GM12865 (cell line): ENCODE results near the gene WASL.

ENCODE experiments used
- DNase-seq: peaks from one replicate; pipeline ENCODE4 v3.0.0; 2010; ENCODE audit warnings: low read depth
- H3K4me3 ChIP-seq: 2 replicates; pipeline ENCODE4 v1.5.1; 2011; ENCODE audit warnings: mild to moderate bottlenecking, low read depth, low read length, control low read depth
- TF ChIP-seq, protein P1 (sequence below): IDR thresholded peaks from 2 replicates; pipeline ENCODE4 v1.5.1; 2011; ENCODE audit warnings: low read length, control low read depth, low read depth, inconsistent platforms; ENCODE audit not compliant: insufficient read depth; ENCODE audit errors: missing control alignments

WASL gene

DNA sequence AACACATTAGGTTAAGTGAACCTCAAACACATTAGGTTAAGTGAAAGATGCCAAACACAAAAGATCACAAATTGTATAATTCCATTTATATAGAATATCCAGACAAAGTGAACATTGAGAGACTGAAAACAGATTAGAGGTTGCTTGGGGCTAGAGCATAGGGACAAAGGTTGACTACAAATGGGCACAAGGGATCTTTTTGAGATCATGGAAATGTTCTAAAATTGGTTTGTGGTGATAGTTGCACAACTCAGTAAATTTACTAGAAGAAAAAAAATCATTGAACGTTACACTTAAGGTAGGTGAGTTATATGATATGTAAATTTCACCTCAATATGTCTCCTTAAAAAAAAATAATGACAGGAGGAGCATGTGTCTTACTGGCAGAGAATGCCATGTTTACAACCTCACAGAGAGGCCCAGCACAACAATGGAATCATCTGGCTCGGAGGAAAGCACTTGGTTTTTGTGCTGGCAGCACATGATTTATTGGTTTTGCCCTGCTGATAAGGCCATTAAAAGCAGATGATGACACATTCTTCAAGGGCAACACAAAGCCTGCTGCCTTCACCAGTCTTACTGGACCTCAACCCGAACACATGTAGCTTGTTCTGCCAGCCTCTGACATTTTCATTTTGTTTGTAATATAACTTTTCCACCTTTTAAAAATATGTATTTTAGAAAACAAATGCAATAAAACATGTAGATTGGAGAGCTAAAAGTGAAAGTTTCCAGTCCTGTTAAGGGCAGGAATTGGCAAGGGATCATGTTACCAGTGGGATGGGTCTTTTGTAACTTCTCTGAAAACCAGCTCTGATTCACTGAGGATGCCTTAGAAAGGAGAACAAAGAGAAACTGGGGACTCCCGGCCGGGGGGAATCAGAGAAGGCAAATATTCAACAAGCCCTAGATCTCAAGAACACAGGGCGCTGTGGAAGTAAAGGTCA lies 105.0 kb downstream of the WASL start:
- H3K4me3 ChIP-seq, result no peak overlapping the region
- TF ChIP-seq, protein P1, sequence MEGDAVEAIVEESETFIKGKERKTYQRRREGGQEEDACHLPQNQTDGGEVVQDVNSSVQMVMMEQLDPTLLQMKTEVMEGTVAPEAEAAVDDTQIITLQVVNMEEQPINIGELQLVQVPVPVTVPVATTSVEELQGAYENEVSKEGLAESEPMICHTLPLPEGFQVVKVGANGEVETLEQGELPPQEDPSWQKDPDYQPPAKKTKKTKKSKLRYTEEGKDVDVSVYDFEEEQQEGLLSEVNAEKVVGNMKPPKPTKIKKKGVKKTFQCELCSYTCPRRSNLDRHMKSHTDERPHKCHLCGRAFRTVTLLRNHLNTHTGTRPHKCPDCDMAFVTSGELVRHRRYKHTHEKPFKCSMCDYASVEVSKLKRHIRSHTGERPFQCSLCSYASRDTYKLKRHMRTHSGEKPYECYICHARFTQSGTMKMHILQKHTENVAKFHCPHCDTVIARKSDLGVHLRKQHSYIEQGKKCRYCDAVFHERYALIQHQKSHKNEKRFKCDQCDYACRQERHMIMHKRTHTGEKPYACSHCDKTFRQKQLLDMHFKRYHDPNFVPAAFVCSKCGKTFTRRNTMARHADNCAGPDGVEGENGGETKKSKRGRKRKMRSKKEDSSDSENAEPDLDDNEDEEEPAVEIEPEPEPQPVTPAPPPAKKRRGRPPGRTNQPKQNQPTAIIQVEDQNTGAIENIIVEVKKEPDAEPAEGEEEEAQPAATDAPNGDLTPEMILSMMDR, result no peak
- no peak for DNase-seq

GRCh38 chr7:123641901-123642300 lies 106.9 kb downstream of the WASL start:
- TF ChIP-seq, protein P1, result no peak
- no peak for DNase-seq
- H3K4me3 ChIP-seq, result no peak overlapping the region

- TF ChIP-seq, protein P1, result no peak
- no peak overlapping the region for H3K4me3 ChIP-seq
- DNase-seq, result no peak
These were observed 108.2 kb downstream of the WASL start for GRCh38 chr7:123640583-123640982.

DNA sequence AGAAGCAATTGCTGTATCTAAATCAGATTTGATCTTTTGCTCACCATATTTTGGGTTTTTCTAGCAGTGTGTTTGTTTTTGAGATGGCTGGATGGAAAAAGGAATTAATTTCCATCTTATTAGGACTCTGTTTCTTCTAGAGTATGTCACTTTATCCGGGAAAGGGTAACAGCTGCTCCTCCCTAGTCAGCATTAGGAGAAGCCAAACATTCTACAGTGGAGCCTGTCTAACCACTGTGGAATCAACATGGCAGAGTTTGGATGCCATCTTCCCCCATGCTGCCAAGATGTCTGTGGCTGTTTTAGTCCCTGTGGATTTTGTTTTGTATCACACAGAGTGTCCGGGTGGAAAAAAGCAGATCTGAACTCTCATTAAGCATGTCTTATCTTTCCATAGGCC lies 109.2 kb downstream of the WASL start:
- H3K4me3 ChIP-seq, result no peak overlapping the region
- TF ChIP-seq, protein P1, result no peak
- DNase-seq, result no peak

DNA sequence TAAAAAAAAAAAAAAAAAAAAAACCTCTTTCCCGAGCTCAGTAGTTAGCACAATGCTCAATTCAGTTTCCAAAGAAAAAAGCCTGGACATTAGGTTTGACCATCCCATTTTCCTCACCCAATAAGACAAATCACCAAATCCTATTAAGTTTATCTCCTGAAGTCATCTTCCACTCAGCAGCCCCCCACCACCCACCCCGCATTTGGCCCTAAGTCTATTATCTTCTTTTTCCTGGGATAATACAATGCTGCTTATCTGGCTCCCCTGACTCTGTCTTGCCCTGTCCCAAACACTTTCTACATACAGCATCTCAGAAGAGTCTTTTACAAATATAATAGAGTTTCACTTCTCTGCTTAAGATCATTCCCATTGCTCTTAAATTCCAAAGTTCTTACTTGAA lies 110.9 kb downstream of the WASL start:
- H3K4me3 ChIP-seq, result no peak overlapping the region
- DNase-seq, result no peak
- TF ChIP-seq, protein P1, result no peak

- no peak overlapping the region for H3K4me3 ChIP-seq
- DNase-seq, result no peak
- TF ChIP-seq, protein P1, result no peak
These were observed 111.6 kb downstream of the WASL start for GRCh38 chr7:123637203-123637602.
